ENCODE measurements around the gene SHROOM2.

SHROOM2 gene

DNA sequence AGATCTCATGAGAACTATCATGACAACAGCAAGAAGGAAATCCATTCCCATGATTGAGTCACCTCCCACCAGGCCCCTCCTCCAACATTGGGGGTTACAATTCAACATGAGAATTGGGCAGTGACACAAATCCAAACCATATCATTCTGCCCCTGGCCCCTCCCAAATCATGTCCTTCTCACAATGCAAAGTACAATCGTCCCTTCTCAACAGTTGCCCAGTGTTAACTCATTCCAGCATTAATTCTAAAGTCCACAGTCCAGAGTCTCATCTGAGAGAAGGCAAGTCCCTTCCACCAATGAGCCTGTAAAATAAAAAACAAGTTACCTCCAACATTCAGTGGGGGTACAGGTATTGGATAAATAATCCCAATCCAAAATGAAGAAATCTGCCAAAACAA lies 166.1 kb downstream of the SHROOM2 start:
- DNase-seq: no peak

GRCh38 chrX:9953396-9953795 lies 167.2 kb downstream of the SHROOM2 start:
- no peak for DNase-seq

DNA sequence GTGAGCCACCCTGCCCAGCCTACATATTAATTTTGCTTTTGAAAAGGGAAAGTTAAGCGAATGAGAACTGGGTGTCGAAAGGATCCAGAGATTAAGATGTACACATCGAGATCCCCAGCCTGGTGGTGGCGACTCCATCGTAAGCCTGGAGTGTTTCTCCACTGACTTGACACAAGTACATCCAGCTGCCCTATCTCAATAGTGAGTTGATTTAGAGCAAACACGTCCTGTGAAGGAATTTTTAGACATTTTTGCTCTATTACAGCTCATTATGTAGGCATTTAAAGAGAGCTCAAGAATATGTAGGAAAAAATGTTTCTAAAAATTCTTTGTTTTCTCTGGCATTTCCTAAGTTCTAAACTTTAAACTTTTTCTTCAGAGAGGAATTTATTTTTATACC lies 169.3 kb downstream of the SHROOM2 start:
- no peak for DNase-seq

DNA sequence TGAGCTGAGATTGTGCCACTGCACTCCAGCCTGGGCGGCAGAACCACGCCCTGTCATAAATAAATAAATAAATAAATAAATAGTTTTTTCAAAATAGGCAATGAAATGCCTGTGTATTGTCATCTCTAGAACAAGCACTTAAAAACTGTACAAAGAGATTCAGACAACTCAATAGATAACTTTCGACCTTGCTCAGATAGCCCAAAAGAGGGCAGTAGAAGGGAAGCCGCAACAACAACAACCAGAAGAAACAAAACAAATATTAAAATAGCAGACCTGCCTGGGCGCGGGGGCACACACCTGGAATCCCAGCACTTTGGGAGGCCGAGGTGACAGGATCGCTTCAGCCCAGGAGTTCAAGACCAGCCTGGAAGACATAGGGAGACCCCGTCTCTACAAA lies 171.5 kb downstream of the SHROOM2 start:
- no peak for DNase-seq

DNA sequence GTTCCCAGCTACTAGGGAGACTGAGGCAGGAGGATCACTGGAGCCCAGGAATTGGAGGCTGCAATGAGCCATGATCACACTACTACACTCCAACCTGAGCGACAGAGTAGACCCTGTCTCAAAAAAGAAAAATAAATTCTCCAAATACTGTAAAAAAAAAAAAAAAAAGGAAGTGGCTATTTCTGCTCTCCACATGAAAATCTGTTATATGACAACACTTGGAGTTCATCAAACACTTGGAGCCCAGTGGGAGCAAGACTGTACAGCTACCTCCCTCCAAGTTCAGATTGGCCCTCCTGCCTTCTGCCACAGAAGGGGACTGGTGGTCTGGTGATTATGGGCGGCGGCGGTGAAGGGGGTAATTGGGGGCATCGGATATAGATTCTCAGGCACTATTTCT lies 172.0 kb downstream of the SHROOM2 start:
- no peak for DNase-seq

- no peak for DNase-seq
Measured at GRCh38 chrX:9961750-9962149, 175.5 kb downstream of the SHROOM2 start.

GRCh38 chrX:9966775-9967408 lies 180.7 kb downstream of the SHROOM2 start, which contains the start of gene CLDN34:
Gene CLDN34, plus strand, starts transcription at chrX:9967358. Its CDS starts 0 bp downstream, at chrX:9967358.
- DNase-seq: no peak

- DNase-seq: no peak
Measured at GRCh38 chrX:9977635-9978034, 191.4 kb downstream of the SHROOM2 start.

- no peak for DNase-seq
Measured at GRCh38 chrX:9980401-9980800, 194.2 kb downstream of the SHROOM2 start.

- no peak for DNase-seq
Measured at GRCh38 chrX:9980927-9981326, 194.7 kb downstream of the SHROOM2 start.

DNA sequence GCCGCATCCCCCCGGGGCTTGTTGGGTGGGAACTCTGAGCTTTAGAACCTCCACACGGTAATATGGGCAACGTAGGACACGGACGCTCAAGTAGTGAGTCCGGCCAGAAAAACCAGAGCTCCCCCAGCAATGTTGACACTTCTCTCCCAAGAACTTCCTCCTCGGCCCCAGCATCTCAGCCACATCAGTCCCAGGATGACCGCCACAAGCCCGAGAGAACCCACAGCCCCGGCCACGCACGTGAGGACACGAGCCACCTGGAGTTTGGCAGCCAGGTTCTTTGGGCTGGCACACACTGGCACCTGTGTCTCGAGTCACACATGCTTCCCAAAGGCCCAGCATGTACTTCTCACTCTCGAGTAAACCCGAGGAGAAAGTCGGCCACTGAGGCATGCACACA lies 197.2 kb downstream of the SHROOM2 start:
- DNase-seq: no peak

- no peak for DNase-seq
Measured at GRCh38 chrX:9983846-9984245, 197.6 kb downstream of the SHROOM2 start.

DNA sequence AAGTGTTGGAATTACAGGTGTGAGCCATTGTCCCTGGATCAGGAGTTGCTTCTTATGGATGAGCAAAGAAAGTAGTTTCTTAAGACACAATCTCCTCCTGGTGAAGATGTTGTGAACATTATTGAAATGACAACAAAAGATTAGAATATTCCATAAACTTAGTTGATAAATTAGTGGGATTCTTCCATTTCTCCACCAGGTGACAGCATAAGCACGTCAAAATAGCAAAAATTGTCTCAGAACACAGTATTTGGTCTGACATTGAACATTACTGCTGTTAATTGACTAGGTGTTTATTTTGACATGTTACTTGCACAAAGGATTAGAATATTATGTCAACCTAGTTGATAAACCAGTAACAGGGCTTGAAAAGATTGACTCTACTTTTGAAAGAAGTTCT lies 202.5 kb downstream of the SHROOM2 start:
- peak; percentile 53 for DNase-seq

DNA sequence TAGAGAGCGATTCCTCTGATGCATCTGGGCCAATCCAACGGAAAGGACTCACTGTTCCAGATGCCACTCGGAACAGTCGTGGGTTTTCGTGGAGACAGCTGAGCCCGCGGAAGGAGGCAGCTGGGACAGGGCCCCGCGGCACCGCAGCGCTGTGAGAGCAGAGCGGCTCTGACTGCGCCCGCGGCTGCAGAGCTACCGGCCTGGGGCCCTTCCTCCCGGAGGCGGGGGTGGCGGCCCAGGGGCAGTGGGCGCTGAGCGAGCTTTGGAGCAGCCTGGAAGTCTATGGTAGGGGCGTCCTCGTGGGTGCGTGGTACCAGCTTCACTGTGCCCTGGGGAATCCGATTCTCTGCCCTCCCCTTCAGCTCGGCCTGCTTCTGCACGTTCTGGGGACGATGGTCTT lies 205.8 kb downstream of the SHROOM2 start:
- no peak for DNase-seq

DNA sequence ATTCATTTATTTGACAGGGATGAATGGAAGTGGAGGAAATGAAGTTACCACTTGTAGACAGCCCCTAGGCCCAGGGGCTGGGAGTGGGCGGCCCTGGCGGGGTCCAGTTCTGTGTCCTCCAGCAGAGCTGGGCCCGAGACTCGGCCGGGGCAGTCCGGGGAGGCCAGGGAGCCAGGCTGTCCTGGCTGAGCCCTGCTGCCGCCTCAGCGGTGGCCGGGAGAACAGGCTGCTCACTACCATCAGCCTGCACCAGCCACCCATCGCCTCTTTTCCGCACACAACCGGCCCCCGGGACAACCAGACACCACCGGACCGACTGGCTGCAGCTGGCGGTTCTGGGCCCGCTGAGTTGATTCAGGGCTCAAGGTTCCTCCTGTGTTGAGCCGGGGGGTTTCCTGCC lies 206.5 kb downstream of the SHROOM2 start:
- DNase-seq: no peak

- peak; percentile 83 for DNase-seq
Measured at GRCh38 chrX:9995855-9996339, 209.7 kb downstream of the SHROOM2 start.

DNA sequence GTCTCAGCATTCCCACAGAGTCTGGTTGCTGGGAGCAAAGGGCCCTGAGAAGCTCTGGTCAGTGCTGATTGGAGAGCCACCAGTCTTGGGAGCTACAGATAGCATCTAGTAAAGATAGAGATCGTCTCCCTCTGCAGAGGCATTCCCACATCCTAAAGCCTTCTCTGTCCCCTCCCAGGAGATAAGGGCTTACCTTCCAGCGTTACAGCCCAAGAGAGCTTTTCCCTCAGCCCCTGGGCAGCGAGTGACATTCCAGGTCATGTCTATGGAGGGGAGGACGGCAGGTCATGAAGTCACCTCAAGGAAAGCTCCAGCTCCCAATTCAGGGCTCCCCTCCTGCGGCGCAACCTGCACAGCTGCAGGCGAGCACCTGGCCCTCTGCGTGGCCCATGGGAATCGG lies 210.8 kb downstream of the SHROOM2 start:
- DNase-seq: no peak

GRCh38 chrX:9997524-9997923 lies 211.3 kb downstream of the SHROOM2 start:
- DNase-seq: no peak

All from hematopoietic multipotent progenitor cell treated with erythropoietin and hydrocortisone succinate and interleukin-3 and kit ligand, for 6 days (in vitro differentiated cells).